Islet of Langerhans (tissue), 1 donor: ENCODE data around the gene MESP1.

Experiments
- FAIRE-seq: peaks from one replicate; lab custom pipeline; 2011; peaks lifted over from hg19 to GRCh38; lab: Jason Lieb, UNC

MESP1 gene

GRCh38 chr15:89714775-89715174, 36.3 kb downstream of the MESP1 start:
- FAIRE-seq = no peak

DNA sequence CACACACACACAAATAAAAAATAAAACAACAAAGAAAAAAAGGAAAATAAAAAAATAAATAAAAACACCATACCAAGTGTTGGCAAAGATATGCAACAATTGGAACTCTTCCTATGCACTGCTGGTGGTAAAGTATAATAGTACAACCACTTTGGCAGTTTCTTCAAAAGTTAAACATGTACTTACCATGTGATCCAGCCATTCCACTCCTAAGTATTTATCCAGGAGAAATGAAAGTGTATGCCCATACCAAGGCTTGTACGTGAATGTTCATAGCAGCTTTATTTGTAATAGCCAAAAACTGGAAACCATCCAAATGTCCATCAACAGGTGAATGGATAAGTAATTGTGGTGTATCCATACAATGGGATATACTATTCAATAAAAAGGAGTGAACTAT, 43.5 kb downstream of the MESP1 start:
- FAIRE-seq = no peak

DNA sequence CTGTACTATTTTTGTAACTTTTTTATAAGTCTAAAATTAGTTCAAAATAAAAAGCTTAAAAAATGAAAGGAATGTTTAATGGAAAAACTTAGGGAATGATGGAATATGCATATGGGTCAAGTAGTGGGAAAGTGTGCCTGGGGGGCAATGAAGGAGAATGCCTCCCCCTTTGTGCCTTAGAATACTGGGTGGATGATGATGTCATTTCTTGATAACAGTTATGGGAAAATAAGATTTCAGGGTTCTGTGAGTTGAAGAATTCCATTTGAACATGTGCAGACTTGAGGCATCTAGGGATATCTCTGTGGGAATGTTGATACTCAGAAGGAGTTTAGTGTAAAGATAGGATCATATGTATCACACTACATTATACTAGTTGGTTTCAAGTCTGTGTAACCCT, 46.6 kb downstream of the MESP1 start:
- no peak for FAIRE-seq
